Activated CD4-positive, alpha-beta memory T cell treated with anti-CD3 and anti-CD28 coated beads for 36 hours (primary cell): ENCODE results near the gene SYCN. TPM values are rescaled to one million over a fixed set of nuclear protein-coding genes. Genes with fewer than 3 reads are reported as not detected.
"Not testable (repeated sequence)": the region's sequence is repeated elsewhere in the genome, so short reads cannot be mapped to it uniquely, and the experiment has no call there.

Experiments used
- CTCF ChIA-PET: fragments of 350-600 bp; sonication (Branson Sonifier 250); formaldehyde crosslinking; loops from one replicate; lab custom pipeline; 2021; ENCODE audit warnings: antibody characterized with exemption, inconsistent platforms; lab: Charles Lee
- POLR2A ChIA-PET: fragments of 350-600 bp; sonication (Branson Sonifier 250); formaldehyde crosslinking; loops from one replicate; lab custom pipeline; 2021; ENCODE audit warnings: antibody characterized with exemption; lab: Charles Lee
- DNase-seq: peaks from one replicate; pipeline ENCODE4 v3.0.0-alpha.2; 2020
- H3K27ac Mint-ChIP-seq: one replicate; pipeline ENCODE4 v1.8.0; 2021; ENCODE audit warnings: mixed read lengths
- H3K27me3 Mint-ChIP-seq: one replicate; pipeline ENCODE4 v1.8.0; 2021; ENCODE audit warnings: mixed read lengths
- H3K36me3 Mint-ChIP-seq: one replicate; pipeline ENCODE4 v1.8.0; 2021; ENCODE audit warnings: mixed read lengths
- H3K4me1 Mint-ChIP-seq: one replicate; pipeline ENCODE4 v1.8.0; 2021; ENCODE audit warnings: low read depth, mixed read lengths
- H3K4me3 Mint-ChIP-seq: one replicate; pipeline ENCODE4 v1.8.0; 2021; ENCODE audit warnings: mild to moderate bottlenecking, mixed read lengths
- H3K9me3 Mint-ChIP-seq: one replicate; pipeline ENCODE4 v1.8.0; 2021; ENCODE audit warnings: mixed read lengths
- intact Hi-C: fragments of 100-400 bp; cut with micrococcal nuclease; formaldehyde crosslinking; loops from one replicate; pipeline ENCODE4 v1.15.1; 2023
- total RNA-seq, 2 experiments: library from RNA; stranded (reverse); gene quantifications; one replicate each; pipeline ENCODE4 v1.2.3, GENCODE V29; 2021

The SYCN gene, protein sequence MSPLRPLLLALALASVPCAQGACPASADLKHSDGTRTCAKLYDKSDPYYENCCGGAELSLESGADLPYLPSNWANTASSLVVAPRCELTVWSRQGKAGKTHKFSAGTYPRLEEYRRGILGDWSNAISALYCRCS
- total RNA-seq = not detected

GRCh38 chr19:39203372-39204341, at the start of gene SYCN:
TSS of gene SYCN (minus strand) at chr19:39204263. CDS start at chr19:39204254, 9 bp downstream.
- no peaks in the 10 kb centered on the region for H3K36me3 Mint-ChIP-seq
- no peak within 1 kb of the TSS for H3K4me3 Mint-ChIP-seq
- H3K9me3 Mint-ChIP-seq = no peaks in the 10 kb centered on the region
- ChIA-PET CTCF (interaction anchor here (1.0 to 2.2 kb wide), 2 partner anchors 9 to 16 kb away, joined by 4 to 6 read pairs; no protein-coding TSS in a partner anchor), POLR2A (interaction anchor here (1.1 kb wide), 1 partner anchor 78 kb away, joined by 3 read pairs; the partner anchor contains the start of gene PAK4)
- H3K27me3 Mint-ChIP-seq = peaks cover 44% of the 10 kb centered on the region
- intact Hi-C loops = no loop called here
- no peak for DNase-seq
- no peak within 1 kb of the TSS for H3K27ac Mint-ChIP-seq
- no peaks in the 10 kb centered on the region for H3K4me1 Mint-ChIP-seq

DNA sequence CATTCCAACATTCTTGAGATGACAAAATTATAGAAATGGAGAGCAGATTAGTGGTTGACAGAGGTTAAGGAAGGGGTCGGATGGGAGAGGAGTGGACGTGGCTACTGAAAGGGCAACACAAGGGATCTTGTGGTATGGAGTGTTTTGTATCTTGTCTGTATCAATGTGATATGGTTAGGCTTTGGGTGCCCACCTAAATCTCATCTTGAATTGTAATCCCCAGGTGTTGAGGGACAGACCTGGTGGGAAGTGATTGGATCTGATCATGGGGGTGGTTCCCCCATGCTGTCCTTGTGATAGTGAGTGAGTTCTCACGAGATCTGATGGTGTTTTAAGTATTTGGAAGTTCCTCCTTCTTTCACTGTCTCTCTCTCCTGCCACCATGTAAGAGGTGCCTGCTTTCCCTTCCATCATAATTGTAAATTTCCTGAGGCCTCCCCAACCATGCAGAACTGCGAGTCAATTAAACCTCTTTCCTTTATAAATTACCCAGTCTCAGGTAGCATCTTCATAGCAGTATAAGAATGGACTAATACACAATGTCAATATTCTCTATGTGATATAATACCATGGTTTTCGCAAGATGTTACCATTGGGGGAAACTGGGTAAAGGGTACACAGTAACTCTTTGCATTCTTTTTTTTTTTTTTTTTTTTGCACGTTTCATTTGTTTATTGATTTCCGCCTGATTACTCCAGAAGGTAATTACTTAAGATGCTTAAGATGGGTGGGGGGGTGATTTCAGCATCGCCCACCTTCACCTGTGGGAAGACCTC, 49.5 kb upstream of the SYCN start:
- ChIA-PET POLR2A (no interaction called here), CTCF (interaction anchor here (0.5 kb wide), 1 partner anchor 162 kb away, joined by 3 read pairs; no protein-coding TSS in a partner anchor)
- intact Hi-C loops = no loop called here
- no peak for DNase-seq
- Mint-ChIP-seq H3K36me3 (no peaks in the 10 kb centered on the region), H3K27me3 (peaks cover 3% of the 10 kb centered on the region), H3K27ac (no peak overlapping the region), H3K4me3 (no peak overlapping the region), H3K4me1 (peaks cover 5% of the 10 kb centered on the region), H3K9me3 (no peaks in the 10 kb centered on the region)

- no peaks in the 10 kb centered on the region for H3K4me1 Mint-ChIP-seq
- H3K9me3 Mint-ChIP-seq = no peaks in the 10 kb centered on the region
- H3K27ac Mint-ChIP-seq = no peak overlapping the region
- no peak for DNase-seq
- no peak overlapping the region for H3K4me3 Mint-ChIP-seq
- peaks cover 3% of the 10 kb centered on the region for H3K27me3 Mint-ChIP-seq
- POLR2A ChIA-PET = no interaction called here
- intact Hi-C loops = no loop called here
- CTCF ChIA-PET = no interaction called here
- no peaks in the 10 kb centered on the region for H3K36me3 Mint-ChIP-seq
Observed at GRCh38 chr19:39252458-39252857, 48.4 kb upstream of the SYCN start.

GRCh38 chr19:39251846-39252245, 47.8 kb upstream of the SYCN start:
- POLR2A ChIA-PET = no interaction called here
- no peak overlapping the region for H3K27ac Mint-ChIP-seq
- DNase-seq = no peak
- H3K4me1 Mint-ChIP-seq = peaks cover 2% of the 10 kb centered on the region
- no peaks in the 10 kb centered on the region for H3K36me3 Mint-ChIP-seq
- no peak overlapping the region for H3K4me3 Mint-ChIP-seq
- intact Hi-C loops = no loop called here
- CTCF ChIA-PET = no interaction called here
- H3K27me3 Mint-ChIP-seq = peaks cover 8% of the 10 kb centered on the region
- H3K9me3 Mint-ChIP-seq = no peaks in the 10 kb centered on the region

- Mint-ChIP-seq H3K4me3 (no peak overlapping the region), H3K9me3 (no peaks in the 10 kb centered on the region), H3K27ac (no peak overlapping the region), H3K27me3 (peaks cover 8% of the 10 kb centered on the region), H3K4me1 (peaks cover 2% of the 10 kb centered on the region), H3K36me3 (no peaks in the 10 kb centered on the region)
- no peak for DNase-seq
- intact Hi-C loops = no loop called here
- ChIA-PET POLR2A (no interaction called here), CTCF (no interaction called here)
Observed at GRCh38 chr19:39251081-39251480, 47.0 kb upstream of the SYCN start.

GRCh38 chr19:39248806-39249205, 44.7 kb upstream of the SYCN start, which contains the start of gene IFNL4:
TSS of gene IFNL4 (minus strand) at chr19:39248856.
- CTCF ChIA-PET = interaction anchor here (1.4 kb wide), 1 partner anchor 127 kb away, joined by 5 read pairs; no protein-coding TSS in a partner anchor
- POLR2A ChIA-PET = no interaction called here
- intact Hi-C loops = no loop called here
- Mint-ChIP-seq H3K4me3 (no peak within 1 kb of the TSS), H3K36me3 (no peaks in the 10 kb centered on the region), H3K4me1 (peaks cover 2% of the 10 kb centered on the region), H3K27ac (no peak within 1 kb of the TSS), H3K27me3 (peaks cover 7% of the 10 kb centered on the region), H3K9me3 (no peaks in the 10 kb centered on the region)
- DNase-seq = no peak

DNA sequence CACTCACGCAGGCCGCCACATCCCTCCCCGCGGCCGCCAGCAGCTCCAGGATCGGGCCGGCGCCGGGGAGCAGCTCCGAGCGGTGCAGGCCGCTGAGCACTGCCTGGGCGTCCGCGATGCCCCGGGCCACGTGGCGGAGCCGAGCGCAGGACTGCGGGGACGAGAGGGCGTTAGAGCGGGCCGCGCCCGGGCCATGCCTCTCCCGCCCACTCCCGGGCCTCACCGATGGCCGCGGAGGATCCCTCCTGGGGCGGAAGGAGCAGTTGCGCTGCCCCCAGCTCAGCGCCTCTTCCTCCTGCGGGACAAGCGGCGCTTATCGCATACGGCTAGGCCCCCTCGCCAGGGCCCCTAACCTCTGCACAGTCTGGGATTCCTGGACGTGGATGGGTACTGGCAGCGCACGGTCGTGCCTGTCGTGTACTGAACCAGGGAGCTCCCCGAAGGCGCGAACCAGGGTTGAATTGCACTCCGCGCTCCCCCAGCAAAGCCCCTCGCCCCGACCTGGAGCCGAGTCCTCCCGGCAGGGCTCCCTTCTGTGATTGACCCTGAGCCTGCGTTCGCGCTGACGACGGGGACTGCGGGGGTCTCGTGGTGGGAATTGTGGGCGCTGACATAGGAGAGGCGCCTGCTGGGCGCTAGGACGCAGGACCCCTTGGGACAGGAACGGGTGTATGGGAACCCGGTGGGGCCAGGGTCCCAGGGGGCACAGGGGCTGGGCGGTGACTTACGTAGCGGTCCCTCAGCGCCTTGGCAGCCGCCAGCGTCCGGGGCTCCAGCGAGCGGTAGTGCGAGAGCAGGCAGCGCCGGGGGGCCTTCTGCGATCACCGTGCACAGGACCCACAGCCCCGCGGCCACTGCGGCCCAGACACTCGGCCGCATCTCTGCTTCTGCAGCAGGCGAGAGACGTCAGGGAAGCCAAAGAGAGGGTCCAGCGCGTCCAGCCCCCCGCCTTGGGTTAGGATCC, 43.9 kb upstream of the SYCN start:
- H3K9me3 Mint-ChIP-seq = no peaks in the 10 kb centered on the region
- CTCF ChIA-PET = no interaction called here
- POLR2A ChIA-PET = no interaction called here
- H3K27ac Mint-ChIP-seq = no peak overlapping the region
- peaks cover 2% of the 10 kb centered on the region for H3K4me1 Mint-ChIP-seq
- DNase-seq = peak; percentile 14
- H3K4me3 Mint-ChIP-seq = no peak overlapping the region
- intact Hi-C loops = no loop called here
- no peaks in the 10 kb centered on the region for H3K36me3 Mint-ChIP-seq
- H3K27me3 Mint-ChIP-seq = peaks cover 7% of the 10 kb centered on the region

DNA sequence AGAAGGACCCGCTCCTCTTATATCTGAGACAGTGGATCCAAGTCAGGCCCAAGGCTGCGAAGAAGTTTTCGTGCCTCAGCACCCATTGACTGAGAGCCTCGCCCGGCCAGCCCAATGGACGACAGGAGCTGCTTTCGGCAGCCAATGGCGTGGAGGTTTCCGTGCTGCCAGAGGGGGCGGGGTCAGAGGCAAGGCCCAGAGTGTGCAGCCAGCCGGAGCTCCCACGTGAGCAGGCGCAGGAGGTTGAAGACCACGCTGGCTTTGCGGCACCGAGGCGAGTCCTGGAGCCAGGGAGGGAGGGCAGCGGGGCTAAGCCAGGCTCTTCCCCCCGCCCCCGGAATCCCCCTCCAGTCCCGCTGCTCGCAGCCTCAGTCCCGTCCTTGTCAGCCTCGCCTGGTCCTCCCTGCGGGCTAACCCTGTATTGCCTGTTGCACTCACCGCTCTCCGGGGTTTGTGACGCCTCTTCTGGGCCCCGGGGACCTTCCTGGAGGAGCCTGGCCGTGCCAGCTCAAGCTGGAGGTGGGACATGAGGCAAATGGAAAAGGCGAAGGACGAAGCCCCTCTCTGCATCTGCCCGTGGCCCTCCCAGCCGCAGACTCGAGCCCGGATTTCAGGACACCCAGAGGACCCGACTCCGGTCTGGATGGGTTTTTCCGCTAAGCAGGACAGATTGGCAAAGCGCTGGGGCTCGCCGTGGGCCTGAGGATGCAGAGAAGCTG, 43.0 kb upstream of the SYCN start:
- CTCF ChIA-PET = no interaction called here
- Mint-ChIP-seq H3K4me1 (peaks cover 2% of the 10 kb centered on the region), H3K27me3 (peaks cover 7% of the 10 kb centered on the region), H3K36me3 (no peaks in the 10 kb centered on the region), H3K27ac (no peak overlapping the region), H3K4me3 (peak overlapping the region; percentile 29), H3K9me3 (no peaks in the 10 kb centered on the region)
- intact Hi-C loops = no loop called here
- peak; percentile 60 for DNase-seq
- POLR2A ChIA-PET = no interaction called here

GRCh38 chr19:39245166-39245565, 41.1 kb upstream of the SYCN start:
- intact Hi-C loops, H3K4me3 Mint-ChIP-seq, POLR2A ChIA-PET, H3K4me1 Mint-ChIP-seq, H3K36me3 Mint-ChIP-seq, H3K27ac Mint-ChIP-seq, CTCF ChIA-PET, H3K9me3 Mint-ChIP-seq, H3K27me3 Mint-ChIP-seq, DNase-seq: not testable (repeated sequence)

DNA sequence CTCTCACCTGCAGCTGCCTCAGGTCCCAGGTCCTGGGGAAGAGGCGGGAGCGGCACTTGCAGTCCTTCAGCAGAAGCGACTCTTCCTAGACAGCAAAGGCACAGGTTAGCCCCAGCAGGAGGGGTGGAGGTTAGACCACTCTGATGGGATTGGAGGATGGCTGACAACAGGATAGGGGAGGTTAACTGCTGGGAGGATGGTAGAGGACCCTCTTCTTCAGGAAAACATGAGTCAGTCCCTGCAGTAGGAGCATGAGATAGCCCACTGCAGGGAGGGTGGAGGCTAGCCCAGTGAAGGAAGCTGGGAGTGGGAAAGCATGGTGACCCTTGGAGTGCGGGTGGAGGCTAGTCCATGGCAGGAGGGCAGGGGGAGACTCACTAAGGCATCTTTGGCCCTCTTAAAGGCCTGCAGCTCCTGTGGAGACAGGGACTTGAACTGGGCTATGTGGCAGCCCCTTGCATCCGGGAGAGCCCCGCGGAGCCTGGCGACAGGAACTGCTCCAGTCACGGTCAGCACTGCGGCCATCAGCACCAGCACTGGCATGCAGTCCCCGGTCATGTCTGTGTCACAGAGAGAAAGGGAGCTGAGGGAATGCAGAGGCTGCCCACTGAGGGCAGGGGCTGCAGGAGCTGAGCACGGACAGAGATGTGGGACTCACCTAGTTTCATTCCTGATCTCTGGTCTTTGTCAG, 40.5 kb upstream of the SYCN start, which contains the start of gene IFNL3:
Gene IFNL3, minus strand, starts transcription at position 597 of the 691 bp plus-strand sequence. Its CDS starts 39 bp downstream, at position 558.
- POLR2A ChIA-PET, H3K4me3 Mint-ChIP-seq, CTCF ChIA-PET, DNase-seq, H3K27ac Mint-ChIP-seq, H3K9me3 Mint-ChIP-seq, H3K4me1 Mint-ChIP-seq, H3K36me3 Mint-ChIP-seq, H3K27me3 Mint-ChIP-seq, intact Hi-C loops: not testable (repeated sequence)
